ENCODE results near the gene ACSM5.

DNA sequence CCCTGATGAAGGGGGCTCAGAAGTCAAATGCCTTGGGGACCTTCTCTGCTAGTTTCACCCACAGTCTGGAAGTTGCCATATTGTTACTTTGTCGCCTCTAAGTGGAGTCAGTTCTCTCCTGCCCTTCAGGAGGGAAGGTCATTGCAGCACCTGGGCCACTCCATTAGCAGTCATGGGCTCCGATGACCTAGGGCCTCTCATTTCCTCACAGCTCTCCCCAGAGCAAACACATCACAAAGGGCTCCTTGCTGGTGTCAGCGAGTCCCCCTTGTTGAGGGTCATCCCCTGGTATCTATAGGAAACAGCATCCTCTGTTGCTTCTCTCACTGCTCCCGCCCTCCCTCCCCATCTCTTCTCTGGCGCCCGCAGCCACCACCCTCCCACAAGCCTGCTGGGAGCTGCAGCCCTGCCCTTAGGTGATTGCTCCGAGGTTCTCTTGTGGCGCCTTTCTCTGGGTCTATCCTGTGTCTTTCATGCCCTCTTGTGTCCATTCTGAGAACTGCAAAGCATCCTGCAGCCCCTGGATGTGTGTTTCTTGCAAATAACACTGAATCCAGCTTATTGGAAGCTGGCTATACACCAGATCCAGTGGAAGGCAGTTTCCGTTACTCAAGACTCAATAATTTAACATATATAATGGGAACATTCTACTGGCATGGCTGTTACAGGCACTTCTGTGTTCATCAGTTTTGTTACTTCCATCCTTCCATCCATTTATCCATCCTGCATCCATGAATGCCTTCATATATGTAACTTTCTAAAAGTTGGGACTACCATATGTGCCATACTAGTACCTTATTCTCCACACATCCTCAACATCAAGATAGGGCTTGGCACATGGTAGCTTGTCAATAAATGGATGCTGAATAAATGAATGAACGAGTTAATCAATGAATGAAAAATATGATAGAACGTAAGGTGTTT lies 26.0 kb upstream of the ACSM5 start:
- no peak for TF ChIP-seq ZFP3 (CRISPR knock-in tag; IDR thresholded peaks at IDR 0.05)
- TF ChIP-seq ZNF8 (CRISPR knock-in tag; IDR thresholded peaks at IDR 0.05), result no peak
- no peak for TF ChIP-seq ESRRG (CRISPR knock-in tag; IDR thresholded peaks at IDR 0.05)
- no peak for TF ChIP-seq RARB (CRISPR knock-in tag; IDR thresholded peaks at IDR 0.05)
- TF ChIP-seq PATZ1 (CRISPR knock-in tag; IDR thresholded peaks at IDR 0.05; ENCODE audit: borderline replicate concordance), result no peak
- TF ChIP-seq SNAI2 (CRISPR knock-in tag; IDR thresholded peaks at IDR 0.05), result no peak
- no peak for TF ChIP-seq CSDC2 (CRISPR knock-in tag; IDR thresholded peaks at IDR 0.05)
- TF ChIP-seq, protein P1, sequence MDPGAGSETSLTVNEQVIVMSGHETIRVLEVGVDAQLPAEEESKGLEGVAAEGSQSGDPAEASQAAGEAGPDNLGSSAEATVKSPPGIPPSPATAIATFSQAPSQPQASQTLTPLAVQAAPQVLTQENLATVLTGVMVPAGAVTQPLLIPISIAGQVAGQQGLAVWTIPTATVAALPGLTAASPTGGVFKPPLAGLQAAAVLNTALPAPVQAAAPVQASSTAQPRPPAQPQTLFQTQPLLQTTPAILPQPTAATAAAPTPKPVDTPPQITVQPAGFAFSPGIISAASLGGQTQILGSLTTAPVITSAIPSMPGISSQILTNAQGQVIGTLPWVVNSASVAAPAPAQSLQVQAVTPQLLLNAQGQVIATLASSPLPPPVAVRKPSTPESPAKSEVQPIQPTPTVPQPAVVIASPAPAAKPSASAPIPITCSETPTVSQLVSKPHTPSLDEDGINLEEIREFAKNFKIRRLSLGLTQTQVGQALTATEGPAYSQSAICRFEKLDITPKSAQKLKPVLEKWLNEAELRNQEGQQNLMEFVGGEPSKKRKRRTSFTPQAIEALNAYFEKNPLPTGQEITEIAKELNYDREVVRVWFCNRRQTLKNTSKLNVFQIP (CRISPR knock-in tag; IDR thresholded peaks at IDR 0.05; ENCODE audit: borderline replicate concordance, low read depth), result no peak
- TF ChIP-seq ZNF565 (CRISPR knock-in tag; conservative IDR thresholded peaks at IDR 0.05; ENCODE audit: low read depth), result no peak
- TF ChIP-seq ARNTL (CRISPR knock-in tag; IDR thresholded peaks at IDR 0.05; ENCODE audit: borderline replicate concordance, low read depth), result no peak

Measured in SK-N-SH treated with all-trans-retinoic acid at 6 μM for 48 hours (cell line).